ENCODE data around the gene SYP. TPM values are rescaled to one million over a fixed set of nuclear protein-coding genes. Genes with fewer than 3 reads are reported as not detected.

SYP gene
- total RNA-seq, 1 donor from 2014 or later = under 0.01 TPM

DNA sequence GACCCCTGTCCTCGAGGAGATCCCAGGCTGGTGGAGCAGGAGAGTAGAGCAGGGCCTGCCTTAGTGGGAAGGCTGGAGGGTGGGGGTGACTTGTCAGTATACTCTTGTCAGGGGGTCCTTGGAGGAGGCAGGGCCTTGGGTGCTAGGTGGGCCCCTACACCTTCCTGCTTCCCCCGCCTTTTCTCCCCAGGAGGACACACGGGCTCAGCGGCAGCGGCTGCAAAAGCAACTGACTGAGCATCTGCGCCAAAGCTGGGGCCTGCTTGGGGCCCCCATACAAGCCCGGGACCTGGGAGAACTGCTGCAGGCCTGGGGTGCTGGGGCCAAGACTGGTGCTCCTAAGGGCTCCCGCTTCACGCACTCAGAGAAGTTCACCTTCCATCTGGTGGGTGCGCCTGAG, 46.5 kb upstream of the SYP start:
- Histone ChIP-seq H3K4me3 (ENCODE audit: low read depth, low read length) (no peak overlapping the region), H3K27me3 (ENCODE audit: control insufficient read depth, insufficient read depth, low read length) (no peaks in the 10 kb centered on the region), H3K36me3 (ENCODE audit: control insufficient read depth, insufficient read depth, low read length) (peaks cover 6% of the 10 kb centered on the region)
- no peak for FAIRE-seq
- TF ChIP-seq, protein P1, sequence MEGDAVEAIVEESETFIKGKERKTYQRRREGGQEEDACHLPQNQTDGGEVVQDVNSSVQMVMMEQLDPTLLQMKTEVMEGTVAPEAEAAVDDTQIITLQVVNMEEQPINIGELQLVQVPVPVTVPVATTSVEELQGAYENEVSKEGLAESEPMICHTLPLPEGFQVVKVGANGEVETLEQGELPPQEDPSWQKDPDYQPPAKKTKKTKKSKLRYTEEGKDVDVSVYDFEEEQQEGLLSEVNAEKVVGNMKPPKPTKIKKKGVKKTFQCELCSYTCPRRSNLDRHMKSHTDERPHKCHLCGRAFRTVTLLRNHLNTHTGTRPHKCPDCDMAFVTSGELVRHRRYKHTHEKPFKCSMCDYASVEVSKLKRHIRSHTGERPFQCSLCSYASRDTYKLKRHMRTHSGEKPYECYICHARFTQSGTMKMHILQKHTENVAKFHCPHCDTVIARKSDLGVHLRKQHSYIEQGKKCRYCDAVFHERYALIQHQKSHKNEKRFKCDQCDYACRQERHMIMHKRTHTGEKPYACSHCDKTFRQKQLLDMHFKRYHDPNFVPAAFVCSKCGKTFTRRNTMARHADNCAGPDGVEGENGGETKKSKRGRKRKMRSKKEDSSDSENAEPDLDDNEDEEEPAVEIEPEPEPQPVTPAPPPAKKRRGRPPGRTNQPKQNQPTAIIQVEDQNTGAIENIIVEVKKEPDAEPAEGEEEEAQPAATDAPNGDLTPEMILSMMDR (IDR thresholded peaks at IDR 0.05; ENCODE audit: insufficient read depth, low read length, severe bottlenecking) = no peak
- no peak for DNase-seq (ENCODE audit: low read depth)

DNA sequence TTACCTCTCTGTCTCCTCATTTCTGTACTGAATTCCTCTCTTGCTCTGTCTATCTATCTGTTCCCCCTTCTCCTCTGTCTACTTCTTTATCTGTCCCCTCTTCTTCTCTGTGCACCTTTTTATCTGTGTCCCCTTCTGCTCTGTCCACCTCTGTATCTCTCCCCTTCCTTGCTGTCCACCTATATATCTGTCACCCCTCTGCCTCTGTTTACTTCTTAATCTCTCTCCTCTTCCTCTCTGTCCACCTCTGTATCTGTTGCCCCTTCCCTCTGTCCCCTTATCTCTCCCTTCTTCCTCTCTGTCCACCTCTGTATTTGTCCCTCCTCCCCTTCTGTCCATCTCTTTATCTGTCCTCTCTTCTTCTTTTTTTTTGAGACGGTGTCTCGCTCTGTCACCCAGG, 44.2 kb upstream of the SYP start:
- FAIRE-seq = no peak
- Histone ChIP-seq H3K27me3 (ENCODE audit: control insufficient read depth, insufficient read depth, low read length) (no peaks in the 10 kb centered on the region), H3K4me3 (ENCODE audit: low read depth, low read length) (no peak overlapping the region), H3K36me3 (ENCODE audit: control insufficient read depth, insufficient read depth, low read length) (peaks cover 8% of the 10 kb centered on the region)
- TF ChIP-seq, protein P1 (IDR thresholded peaks at IDR 0.05; ENCODE audit: insufficient read depth, low read length, severe bottlenecking) = no peak
- DNase-seq (ENCODE audit: low read depth) = no peak

DNA sequence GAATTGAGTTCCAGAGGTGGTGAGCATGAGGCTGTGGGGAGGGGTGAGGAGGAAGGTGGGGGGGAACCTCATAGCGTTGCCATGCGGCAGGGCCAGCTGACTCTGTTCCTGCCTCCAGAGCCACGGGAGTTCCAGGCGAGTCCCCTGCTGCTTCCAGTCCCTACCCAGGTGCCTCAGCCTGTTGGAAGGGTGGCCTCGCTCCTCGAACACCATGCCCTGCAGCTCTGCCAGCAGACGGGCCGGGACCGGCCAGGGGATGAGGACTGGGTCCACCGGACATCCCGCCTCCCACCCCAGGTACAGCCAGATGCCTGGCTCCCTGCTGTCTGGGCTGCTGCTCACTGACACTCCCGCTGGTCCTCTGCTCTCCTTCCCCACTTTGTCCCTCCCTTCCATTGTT, 43.2 kb upstream of the SYP start:
- H3K27me3 ChIP-seq (ENCODE audit: control insufficient read depth, insufficient read depth, low read length) = no peaks in the 10 kb centered on the region
- TF ChIP-seq, protein P1 (IDR thresholded peaks at IDR 0.05; ENCODE audit: insufficient read depth, low read length, severe bottlenecking) = no peak
- H3K4me3 ChIP-seq (ENCODE audit: low read depth, low read length) = no peak overlapping the region
- DNase-seq (ENCODE audit: low read depth) (no peak), FAIRE-seq (no peak)
- peaks cover 6% of the 10 kb centered on the region for H3K36me3 ChIP-seq (ENCODE audit: control insufficient read depth, insufficient read depth, low read length)

DNA sequence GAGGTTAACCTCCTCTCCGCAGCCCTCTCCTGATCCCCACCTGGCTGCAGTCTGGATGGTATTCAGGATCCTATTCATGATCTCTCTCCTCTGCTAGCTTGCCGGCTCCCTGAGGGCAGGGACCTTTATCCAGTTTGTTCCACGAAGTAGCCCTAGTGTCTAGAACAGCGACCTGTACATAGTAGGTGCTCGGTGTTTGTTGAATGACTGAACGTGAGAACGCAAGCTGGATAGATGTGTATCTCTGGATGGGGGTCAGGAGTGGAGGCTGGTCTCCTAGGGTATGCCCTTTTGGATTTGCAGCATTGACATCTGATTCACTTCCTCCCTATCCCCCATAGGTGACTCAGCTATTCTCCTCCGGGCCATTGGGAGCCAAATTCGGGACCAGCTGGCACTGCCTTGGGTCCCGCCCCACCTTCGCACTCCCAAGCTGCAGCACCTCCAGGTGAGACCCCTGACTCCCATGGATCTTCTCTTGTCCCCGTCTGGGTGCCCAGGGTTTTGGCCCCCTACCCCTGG, 42.6 kb upstream of the SYP start:
- FAIRE-seq = no peak
- peak; percentile 20 for DNase-seq (ENCODE audit: low read depth)
- TF ChIP-seq, protein P1 (IDR thresholded peaks at IDR 0.05; ENCODE audit: insufficient read depth, low read length, severe bottlenecking) = no peak
- H3K27me3 ChIP-seq (ENCODE audit: control insufficient read depth, insufficient read depth, low read length) = no peaks in the 10 kb centered on the region
- H3K4me3 ChIP-seq (ENCODE audit: low read depth, low read length) = no peak overlapping the region
- H3K36me3 ChIP-seq (ENCODE audit: control insufficient read depth, insufficient read depth, low read length) = peaks cover 6% of the 10 kb centered on the region

DNA sequence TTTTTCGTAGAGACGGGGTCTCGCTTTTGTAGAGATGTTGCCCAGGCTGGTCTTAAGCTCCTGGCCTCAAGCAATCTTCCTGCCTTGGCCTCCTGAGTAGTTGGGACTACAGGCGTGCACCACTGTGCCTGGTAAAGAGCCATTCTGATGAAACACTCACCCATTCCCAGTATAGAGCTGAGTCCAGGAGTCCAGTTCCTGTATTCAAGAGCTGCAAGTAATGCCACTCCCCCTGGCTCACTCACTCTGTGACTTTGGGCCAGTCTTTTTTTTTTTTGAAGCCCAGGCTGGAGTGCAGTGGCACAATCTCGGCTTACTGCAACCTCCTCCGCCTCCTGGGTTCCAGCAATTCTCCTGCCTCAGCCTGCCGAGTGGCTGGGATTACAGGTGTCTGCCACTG, 38.7 kb upstream of the SYP start:
- no peak overlapping the region for H3K4me3 ChIP-seq (ENCODE audit: low read depth, low read length)
- H3K36me3 ChIP-seq (ENCODE audit: control insufficient read depth, insufficient read depth, low read length) = peaks cover 6% of the 10 kb centered on the region
- H3K27me3 ChIP-seq (ENCODE audit: control insufficient read depth, insufficient read depth, low read length) = no peaks in the 10 kb centered on the region
- no peak for DNase-seq (ENCODE audit: low read depth)
- TF ChIP-seq, protein P1 (IDR thresholded peaks at IDR 0.05; ENCODE audit: insufficient read depth, low read length, severe bottlenecking) = no peak
- no peak for FAIRE-seq

DNA sequence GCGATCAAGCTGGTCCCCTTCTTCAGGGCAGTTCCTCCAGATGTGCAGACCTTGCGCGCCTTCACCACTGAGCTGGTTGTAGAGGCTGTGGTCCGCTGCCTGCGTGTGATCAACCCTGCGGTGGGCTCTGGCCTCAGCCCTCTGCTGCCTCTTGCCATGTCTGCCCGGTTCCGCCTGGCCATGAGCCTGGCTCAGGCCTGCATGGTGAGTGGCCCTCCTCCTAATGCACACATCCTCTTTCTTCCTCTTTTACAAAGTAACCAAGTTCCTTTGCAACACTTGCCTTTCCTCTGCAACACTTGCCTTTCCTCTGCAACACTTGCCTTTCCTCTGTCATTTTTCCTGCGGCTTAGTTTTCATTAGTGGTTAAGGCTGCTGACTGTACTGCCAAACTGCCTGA, 37.1 kb upstream of the SYP start:
- FAIRE-seq (no peak), DNase-seq (ENCODE audit: low read depth) (no peak)
- Histone ChIP-seq H3K27me3 (ENCODE audit: control insufficient read depth, insufficient read depth, low read length) (no peaks in the 10 kb centered on the region), H3K4me3 (ENCODE audit: low read depth, low read length) (no peak overlapping the region), H3K36me3 (ENCODE audit: control insufficient read depth, insufficient read depth, low read length) (peaks cover 2% of the 10 kb centered on the region)
- TF ChIP-seq, protein P1 (IDR thresholded peaks at IDR 0.05; ENCODE audit: insufficient read depth, low read length, severe bottlenecking) = no peak
